HG03521 (cell line): ENCODE results near the gene LGALS3BP.
"Not testable (repeated sequence)": the region's sequence is repeated elsewhere in the genome, so short reads cannot be mapped to it uniquely, and the experiment has no call there.

Experiments used
- ATAC-seq: cut with Tn5 transposase; IDR thresholded peaks from one replicate; pipeline ENCODE4 v1.9.1; 2021; ENCODE audit warnings: mild to moderate bottlenecking, moderate library complexity; ENCODE audit not compliant: unreplicated experiment

LGALS3BP gene

DNA sequence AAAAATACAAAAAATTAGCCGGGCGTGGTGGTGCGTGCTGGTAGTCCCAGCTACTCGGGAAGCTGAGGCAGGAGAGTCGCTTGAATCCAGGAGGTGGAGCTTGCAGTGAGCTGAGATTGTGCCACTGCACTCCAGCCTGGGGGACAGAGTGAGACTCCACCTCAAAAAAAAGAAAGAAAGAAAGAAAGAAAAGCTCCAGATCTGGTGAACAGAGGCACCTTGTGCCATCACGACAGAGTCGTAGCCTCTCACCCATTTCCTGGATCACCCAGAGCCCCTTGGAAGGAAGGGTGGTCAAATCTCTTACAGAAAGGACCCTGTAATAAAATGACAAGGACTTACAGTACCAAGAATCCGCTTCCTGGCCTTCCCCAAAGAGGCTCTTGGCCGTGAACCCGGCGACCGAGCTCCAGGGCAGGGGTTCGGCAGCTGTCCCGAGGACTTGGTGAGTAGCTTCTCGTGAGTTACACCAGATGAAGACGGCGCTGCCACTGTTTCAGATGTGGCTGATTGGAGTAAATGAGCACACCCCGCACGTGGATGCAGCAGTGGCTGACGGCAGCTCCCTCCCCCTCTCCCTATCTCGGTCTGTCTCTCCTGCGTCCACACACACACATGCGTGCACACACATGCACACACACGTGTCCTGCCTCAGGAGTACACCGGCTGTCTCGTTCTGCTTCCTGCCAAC lies 13.5 kb downstream of the LGALS3BP start:
- ATAC-seq: no peak

DNA sequence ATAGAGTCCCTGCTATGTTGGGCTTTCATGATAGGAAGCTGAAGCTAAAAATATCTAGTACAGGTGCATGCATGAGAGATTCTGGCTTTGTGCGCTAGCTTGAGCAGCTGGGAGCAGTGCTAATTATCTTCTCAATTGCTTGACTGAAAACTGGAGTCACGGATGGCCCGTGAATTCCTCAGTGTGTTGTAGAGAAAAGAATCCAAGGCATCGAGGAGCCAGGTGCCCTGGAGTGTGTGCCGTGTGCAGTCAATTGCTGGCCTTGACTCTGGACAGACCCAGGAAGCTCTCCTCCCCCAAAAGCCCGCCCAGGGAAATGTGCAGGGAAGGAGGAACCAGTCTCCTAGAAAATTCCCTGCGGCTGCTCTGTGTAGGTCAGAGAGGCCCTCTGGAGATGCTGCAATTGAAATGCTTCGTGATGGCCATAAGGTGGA lies 14.2 kb downstream of the LGALS3BP start:
- ATAC-seq: no peak

DNA sequence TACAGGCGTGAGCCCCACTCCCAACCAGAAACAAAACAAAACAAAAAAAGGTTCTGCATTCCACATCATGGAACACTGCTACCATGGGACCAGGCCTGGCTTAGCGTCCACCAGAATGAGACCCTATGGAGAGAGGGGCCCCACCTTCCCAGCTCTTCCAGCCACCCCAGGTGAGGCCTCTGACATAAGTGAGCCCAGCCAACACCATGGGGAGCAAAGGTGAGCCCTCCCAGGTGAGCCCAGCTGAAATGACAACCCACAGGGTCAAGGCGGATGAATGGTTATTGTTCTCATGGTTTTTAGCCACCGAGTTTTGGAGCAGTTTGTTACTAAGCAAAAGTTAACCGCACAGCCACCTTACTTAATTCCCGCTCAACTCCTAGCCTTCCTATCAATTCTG lies 16.3 kb downstream of the LGALS3BP start:
- no peak for ATAC-seq

DNA sequence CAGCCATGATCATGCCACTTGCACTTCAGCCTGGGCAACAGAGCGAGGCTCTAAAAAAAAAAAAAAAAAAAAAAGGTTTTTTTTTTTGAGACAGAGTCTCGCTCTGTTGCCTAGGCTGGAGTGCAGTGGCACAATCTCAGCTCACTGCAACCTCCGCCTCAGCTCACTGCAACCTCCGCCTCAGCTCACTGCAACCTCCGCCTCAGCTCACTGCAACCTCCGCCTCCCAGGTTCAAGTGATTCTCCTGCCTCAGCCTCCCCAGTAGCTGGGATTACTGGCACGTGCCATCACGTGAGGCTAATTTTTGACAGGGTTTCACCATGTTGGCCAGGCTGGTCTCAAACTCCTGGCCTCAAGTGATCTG lies 16.8 kb downstream of the LGALS3BP start:
- not testable (repeated sequence) for ATAC-seq

DNA sequence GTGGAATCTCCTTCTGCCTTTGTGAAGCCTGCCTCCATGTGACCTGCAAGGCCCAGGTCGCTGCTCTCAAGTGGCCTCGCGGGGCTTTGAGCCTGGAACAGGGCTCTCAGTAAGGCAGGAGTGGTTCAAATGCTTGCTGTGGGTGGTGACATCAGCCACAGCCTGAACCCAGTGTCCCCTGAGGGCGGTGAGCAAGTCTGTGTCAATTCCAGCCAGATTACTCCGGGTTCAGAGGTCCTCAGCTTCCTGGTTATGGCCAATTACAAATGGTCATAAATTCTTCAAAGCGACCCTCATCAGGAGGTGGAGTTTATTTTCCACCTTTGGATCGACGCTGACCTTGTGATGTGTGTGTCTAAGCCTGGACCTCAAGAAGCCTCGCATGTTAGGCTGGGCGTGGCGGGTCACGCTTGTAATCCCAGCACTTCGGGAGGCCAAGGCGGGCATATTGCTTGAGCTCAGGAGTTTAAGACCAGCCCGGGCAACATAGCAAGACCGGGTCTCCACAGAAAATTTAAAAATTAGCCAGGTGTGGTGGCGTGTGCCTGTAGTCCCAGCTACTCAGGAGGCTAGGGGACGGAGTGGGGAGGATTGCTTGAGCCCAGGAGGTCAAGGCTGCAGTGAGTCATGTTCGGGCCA lies 17.3 kb downstream of the LGALS3BP start:
- no peak for ATAC-seq

DNA sequence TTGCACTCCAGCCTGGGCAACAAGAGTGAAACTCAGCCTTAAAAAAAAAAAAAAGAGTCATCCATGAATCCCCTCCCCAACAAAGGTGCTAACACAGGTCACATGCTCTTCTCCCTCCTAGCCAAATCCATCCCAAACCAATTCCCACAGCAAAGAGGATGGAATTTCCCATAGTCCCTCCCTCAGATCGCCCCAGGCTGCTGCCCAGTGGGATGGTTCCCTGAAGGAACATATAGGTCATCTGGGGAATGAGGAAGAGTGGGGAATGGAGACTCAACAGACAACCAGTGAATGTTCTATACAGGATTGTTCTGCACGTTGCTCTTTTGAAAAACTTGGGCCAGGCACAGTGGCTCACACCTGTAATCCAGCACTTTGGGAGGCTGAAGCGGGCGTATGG lies 18.2 kb downstream of the LGALS3BP start:
- ATAC-seq: no peak

DNA sequence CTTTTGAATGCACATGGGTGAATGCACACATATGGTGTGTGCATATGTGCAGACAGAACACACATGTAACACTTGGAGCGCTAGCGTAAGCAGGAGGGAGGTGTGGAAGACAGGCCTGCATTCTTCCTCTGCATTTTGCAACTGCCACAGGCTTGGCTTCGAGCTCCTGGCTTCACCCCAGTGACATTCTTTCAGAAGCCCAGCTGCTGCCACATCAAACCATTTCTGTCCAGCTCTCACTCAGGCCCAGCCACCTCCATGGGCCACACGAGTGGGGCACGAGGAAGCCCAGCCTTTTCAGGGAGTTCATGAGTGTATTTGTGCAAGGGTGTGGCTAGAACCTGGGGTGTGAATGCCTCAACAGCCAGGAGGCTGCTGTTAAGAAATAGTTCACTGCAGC lies 18.8 kb downstream of the LGALS3BP start:
- ATAC-seq: no peak

DNA sequence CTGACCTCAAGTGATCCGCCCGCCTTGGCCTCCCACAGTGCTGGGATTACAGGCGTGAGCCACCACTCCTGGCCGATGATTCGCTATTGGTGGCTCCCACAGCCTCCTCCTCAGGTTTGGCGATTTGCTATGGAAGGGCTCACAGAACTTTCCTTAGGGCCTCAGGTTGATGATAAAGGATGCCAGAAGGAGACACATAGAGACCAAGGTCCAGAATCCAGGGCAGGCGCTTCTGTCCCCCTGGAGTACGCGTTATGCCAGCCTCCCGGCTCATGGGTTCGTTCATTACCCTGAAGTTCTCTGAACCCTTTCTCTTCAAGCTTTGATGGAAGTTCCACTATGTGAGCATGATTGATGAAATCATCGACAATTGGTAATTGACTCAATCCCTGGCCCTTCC lies 19.9 kb downstream of the LGALS3BP start:
- ATAC-seq: no peak

DNA sequence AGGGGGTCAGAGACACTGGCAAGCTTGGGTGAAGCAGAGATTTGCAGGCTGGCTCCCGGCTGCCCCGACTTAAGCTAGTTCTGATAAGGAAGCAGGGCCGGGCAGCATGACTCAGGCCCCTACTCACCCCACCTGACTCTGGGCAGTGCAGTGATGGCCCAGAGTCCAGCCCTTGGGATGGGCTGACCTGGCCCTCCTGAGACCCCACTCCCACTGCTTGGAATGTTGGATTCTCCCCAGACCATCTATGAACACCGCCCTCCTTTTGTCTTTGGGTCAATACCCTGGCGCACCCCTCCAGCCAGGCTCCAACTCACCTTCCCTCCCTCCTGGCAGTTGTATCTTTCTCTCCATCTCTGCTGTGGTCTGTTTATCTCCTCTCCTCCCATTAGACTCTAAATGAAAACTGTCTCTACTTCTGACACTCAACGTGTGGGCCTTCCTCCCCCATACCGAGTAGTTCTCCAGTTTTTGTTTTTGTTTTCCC lies 21.0 kb downstream of the LGALS3BP start:
- no peak for ATAC-seq

DNA sequence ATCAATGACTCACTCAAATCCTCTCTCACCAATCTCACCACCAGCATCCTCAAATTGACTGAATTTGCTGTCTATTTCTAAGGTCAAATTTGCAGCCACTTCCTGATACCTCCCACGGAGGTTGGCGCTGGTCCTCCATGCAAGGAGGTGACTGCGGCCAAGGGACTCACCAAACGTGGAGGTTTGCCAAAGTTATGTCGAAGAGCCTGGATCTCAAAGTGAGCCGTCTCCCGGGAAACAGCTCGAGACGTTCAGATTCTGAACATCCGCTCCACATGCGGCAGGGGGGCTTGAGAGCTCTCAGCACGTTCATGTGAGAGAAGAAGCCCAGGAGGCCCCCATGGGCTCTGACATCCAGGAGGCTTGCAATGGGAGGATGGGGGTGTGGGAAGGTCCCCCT lies 22.6 kb downstream of the LGALS3BP start:
- ATAC-seq: no peak

DNA sequence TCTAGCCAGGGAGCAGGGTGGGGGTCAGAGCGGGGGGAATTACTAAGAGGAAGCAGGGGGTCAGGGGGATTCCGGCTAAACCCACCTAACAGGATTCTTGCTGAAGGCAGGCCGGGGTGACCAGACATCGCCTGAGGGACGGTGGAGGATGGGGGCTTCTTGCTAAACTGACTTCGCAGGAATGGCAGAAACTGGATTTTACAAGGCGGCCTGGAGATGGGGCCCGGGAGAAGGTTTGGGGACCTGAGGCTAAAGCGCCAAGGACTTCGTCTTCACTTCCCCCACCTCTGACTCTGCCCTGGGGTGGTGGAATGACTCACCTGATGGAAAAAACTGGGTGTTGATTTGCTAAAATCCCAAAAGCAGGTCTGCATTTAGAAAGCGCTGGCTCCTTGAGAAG lies 23.5 kb downstream of the LGALS3BP start:
- ATAC-seq: no peak

DNA sequence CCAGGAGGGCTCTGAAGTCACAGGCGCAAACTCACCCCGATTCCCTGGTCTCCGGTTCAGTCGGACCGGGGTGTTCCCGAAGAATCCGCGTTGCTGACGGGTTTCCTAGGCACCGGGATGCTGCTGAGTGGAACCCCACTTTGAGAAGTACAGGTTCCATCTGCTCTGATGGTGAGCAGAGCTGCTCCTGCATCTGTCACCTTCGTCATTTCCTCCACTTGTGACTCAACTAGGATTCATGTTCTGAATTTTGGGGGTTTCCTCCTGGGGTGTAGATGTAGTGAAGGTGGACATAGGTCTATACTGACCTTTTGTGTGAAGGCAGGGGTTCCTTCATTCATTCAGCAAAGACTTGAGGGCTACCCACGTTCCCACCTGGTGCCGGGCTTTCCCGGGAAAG lies 25.0 kb downstream of the LGALS3BP start:
- no peak for ATAC-seq

DNA sequence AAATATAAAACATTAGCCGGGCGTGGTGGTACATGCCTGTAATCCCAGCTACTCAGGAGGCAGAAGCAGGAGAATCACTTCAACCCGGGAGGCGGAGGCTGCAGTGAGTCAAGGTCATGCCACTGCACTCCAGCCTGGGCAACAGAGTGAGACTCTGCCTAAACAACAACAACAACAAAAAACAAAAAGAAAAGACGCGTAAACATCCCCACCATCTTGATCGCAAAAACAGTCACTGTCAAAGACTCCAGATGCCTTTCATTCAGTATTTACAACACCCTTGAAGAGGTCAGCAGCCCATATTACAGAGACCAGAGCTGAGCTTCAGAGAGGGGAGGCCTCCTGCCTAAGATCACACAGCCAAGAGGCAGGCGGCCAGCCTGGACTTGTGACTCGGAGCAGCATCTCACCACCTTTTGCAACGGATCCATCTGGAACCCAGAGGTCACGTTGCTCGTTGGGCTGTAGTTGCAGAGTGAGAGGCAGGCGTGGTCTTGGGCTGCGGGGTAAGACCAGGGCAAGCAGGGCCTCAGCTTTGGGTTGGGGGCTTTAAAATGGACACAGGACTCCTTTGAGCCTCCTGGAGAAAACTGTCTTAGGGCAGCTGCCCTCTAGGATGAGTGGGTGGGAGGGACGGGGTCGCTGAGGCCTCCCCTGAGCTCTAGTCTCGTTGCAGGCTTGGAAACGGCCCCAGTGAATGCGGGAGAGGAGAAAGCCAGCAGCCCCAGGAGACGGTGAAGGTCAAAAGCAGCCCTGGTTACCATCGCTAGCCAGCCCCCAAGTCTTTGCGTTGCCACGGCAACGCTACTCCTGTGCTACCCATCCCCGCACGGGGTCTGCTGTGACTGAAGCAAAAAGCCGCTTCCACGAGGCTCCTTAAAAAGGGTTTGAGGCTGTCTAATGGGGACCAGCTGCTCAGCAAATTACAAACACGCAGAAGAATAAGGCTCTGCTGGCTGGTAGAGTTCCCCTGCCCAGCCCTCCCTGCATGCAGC lies 26.1 kb downstream of the LGALS3BP start:
- ATAC-seq: no peak

DNA sequence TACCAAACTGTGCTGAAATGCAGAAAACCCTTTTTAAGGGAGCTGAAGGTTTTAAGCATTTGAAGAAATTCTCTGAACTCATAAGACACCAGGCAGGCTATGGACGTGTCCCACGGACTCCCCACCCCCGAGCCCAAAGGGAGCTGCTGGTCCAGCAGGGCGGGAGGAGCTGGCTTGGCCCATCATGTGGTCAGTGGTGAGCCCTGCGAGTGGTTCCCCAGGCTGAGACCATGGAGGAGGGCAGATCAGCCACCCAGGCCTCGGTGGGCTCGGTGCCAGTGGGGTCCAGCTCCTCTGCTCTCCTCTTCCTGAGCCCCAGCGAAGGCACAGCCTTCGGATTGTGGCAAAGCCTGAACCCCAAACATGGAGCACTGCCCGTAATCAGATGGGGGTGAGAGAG lies 27.0 kb downstream of the LGALS3BP start:
- ATAC-seq: no peak

DNA sequence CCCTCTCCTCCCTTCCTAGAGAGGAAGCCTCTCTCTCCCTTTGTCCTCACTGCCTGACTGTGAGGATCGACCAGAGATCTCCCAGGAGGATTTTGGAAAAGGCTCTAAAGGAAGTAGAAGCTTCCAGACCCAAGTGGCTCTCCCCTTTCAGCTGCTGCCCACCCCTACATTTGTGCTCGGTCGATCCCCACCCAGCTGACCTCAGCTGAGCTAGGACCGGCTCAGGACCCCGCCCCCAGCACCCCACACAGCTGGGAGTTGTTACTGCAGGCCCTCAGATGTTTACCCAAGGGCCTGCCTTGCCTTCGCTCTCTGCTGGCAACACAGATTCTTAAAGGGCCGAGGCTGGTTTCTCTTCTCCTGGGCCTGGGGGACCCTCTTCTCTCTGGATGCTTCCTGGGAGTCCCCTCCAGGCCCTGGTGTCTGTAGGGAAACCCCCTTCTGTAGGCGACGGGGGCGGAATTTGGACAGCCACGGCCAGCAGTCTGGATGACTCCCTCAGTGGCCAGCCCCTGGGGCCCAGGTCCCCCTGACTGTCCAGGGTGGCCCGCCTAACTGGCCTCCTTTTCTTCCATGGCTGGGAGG lies 27.7 kb downstream of the LGALS3BP start:
- ATAC-seq: no peak

DNA sequence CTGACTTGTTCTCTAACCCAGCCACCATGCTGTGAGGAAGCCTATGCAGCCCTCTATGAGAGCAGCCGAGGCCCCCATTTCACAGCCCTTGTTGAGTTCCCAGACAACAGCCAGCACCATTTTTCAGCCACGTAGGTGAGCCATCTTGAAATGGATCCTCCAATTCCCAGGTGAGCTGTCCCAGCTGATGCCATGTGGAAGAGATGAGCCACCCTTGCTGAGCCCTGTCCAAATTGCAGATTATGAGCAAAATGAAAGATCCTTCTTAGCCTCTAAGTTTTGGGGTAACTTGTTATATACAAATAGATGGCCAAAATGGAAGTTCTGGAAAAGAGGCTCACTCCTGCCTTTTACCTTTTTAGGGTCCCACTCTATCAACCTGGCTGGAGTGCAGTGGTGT lies 28.9 kb downstream of the LGALS3BP start:
- ATAC-seq: no peak

DNA sequence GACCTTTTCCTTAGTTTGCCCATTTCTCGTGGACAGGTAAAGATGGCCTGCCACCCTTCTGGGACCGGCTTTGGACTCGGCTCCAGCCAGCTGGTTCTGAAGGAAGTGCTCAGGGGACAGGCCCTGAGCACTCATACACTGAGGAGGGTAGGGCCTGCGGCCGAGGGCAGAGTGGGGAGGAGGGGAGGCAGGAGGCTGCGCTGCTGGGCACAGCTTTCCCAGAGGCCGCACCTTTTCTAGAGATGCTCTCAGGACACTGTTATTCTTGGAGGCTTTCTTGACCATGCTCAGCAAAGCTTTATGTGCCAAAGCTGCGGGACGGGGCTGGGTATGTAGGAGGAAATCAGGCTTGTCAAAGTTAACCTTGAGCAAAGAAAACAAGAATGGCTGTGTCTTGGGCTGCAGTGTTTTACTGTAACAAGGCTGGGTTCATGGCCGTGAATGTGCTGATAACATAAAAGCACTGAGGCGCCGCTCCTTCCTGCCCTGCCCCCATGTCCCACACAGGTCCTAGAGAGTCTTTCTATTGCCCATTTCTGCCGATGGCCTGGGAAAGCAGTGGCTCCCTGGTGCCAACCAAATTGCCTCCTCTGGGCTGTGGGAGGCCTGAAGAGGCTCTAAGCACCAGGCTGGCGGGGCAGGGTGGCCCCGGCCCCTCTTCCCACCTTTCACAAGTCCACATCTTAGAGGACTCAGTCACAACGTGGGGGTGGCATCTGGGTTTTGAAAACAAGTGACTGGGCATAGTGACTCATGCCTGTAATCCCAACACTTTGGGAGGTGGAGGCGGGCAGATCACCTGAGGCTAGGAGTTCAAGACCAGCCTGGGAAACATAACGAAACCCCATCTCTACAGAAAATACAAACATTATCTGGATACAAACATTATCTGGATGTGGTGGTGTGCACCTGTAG lies 32.2 kb downstream of the LGALS3BP start:
- ATAC-seq: no peak

DNA sequence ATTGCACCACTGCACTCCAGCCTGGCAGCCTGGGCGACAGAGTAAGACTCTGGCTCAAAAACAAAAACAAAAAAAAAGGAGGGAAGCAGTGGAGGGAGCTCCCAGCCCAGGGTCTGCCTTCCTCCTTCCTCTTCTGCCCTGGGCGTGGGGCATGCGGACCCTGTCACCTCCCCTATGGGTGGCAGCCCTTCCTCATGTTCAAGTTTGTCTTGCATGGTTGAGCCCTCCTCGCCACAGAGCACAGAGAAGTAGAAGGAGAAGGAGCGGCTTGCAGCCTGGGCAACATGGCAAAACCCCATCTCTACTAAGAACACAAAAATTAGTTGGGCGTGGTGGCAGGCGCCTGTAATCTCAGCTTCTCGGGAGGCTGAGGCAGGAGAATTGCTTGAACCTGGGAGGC lies 33.1 kb downstream of the LGALS3BP start:
- no peak for ATAC-seq

DNA sequence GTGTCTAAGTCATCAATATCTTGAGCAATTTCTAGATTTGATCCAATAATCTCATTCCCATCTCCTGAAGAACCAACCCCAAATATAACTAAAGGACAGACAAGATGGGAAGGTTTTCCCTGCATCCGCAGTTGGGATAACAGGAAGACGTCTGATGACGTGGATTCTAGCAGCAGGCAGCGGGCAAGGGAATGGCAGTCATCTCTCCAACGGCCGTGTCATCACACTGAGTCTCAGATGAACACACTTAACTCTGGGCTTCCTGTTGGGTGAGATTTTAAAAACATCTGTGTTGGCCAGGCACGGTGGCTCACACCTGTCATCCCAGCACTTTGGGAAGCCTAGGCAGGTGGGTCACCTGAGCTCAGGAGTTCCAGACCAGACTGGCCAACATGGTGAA lies 33.6 kb downstream of the LGALS3BP start:
- no peak for ATAC-seq

DNA sequence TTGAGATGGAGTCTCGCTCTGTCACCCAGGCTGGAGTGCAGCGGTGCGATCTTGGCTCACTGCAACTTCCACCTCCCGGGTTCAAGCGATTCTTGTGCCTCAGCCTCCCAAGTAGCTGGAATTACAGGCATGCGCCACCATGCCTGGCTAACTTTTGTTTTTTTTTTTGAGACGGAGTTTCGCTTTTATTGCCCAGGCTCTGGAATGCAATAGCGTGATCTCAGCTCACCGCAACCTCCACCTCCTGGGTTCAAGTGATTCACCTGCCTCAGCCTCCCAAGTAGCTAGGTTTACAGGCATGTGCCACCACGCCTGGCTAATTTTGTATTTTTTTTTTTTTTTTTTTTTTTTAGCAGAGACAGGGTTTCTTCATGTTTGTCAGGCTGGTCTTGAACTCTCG lies 34.3 kb downstream of the LGALS3BP start:
- not testable (repeated sequence) for ATAC-seq
